ENCODE results near the gene RPAP2.
"Not testable (repeated sequence)": the region's sequence is repeated elsewhere in the genome, so short reads cannot be mapped to it uniquely, and the experiment has no call there.

The RPAP2 gene

DNA sequence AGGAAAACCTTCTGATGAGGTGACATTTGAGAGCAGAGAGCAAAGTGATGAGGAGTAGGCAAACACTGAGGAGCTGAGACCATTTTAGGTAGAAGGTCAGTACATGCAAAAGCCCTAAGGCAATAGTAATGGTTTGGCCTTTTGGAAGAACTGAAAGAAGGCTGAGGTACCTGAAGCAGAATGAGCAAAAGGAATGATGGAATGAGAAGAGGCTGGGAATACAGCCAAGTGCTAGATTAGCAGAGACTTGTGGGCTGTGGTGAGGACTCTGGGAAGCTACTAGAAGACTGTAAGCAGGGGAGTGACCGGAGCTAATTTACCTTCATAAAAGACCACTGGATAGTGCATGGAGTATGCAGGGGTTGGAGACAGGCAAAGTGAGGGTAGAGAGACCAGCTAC, 110.0 kb downstream of the RPAP2 start:
- Histone ChIP-seq H3K36me3 (ENCODE audit: control insufficient read depth in 1 of 2, insufficient read depth in 2 of 2, low read length in 2 of 2) (no peaks in the 10 kb centered on the region), H3K4me3 (ENCODE audit: low read depth in 1 of 2, low read length in 2 of 2) (no peak overlapping the region), H3K4me1 (ENCODE audit: control insufficient read depth in 1 of 2, insufficient read depth in 2 of 2, low read length in 2 of 2) (no peaks in the 10 kb centered on the region), H3K27ac (ENCODE audit: low read depth, low read length) (no peak overlapping the region), H3K9me3 (ENCODE audit: control insufficient read depth in 1 of 2, low read length in 2 of 2) (peaks cover 0 to 3% of the 10 kb centered on the region in 2 donors), H3K27me3 (ENCODE audit: control insufficient read depth in 1 of 2, insufficient read depth in 2 of 2, low read length in 2 of 2) (no peaks in the 10 kb centered on the region), H3K9ac (ENCODE audit: low read depth in 1 of 2, low read length in 2 of 2) (no peak overlapping the region)

- H3K4me1 ChIP-seq (ENCODE audit: control insufficient read depth in 1 of 2, insufficient read depth in 2 of 2, low read length in 2 of 2) = no peaks in the 10 kb centered on the region
- no peak overlapping the region for H3K4me3 ChIP-seq (ENCODE audit: low read depth in 1 of 2, low read length in 2 of 2)
- no peaks in the 10 kb centered on the region for H3K27me3 ChIP-seq (ENCODE audit: control insufficient read depth in 1 of 2, insufficient read depth in 2 of 2, low read length in 2 of 2)
- H3K36me3 ChIP-seq (ENCODE audit: control insufficient read depth in 1 of 2, insufficient read depth in 2 of 2, low read length in 2 of 2) = no peaks in the 10 kb centered on the region
- H3K27ac ChIP-seq (ENCODE audit: low read depth, low read length) = no peak overlapping the region
- H3K9me3 ChIP-seq (ENCODE audit: control insufficient read depth in 1 of 2, low read length in 2 of 2) = no peaks in the 10 kb centered on the region
- H3K9ac ChIP-seq (ENCODE audit: low read depth in 1 of 2, low read length in 2 of 2) = no peak overlapping the region
Measured at GRCh38 chr1:92409946-92410549, 111.2 kb downstream of the RPAP2 start.

- no peaks in the 10 kb centered on the region for H3K9me3 ChIP-seq (ENCODE audit: control insufficient read depth in 1 of 2, low read length in 2 of 2)
- H3K4me3 ChIP-seq (ENCODE audit: low read depth in 1 of 2, low read length in 2 of 2) = no peak overlapping the region
- H3K4me1 ChIP-seq (ENCODE audit: control insufficient read depth in 1 of 2, insufficient read depth in 2 of 2, low read length in 2 of 2) = no peaks in the 10 kb centered on the region
- H3K27ac ChIP-seq (ENCODE audit: low read depth, low read length) = no peak overlapping the region
- no peak overlapping the region for H3K9ac ChIP-seq (ENCODE audit: low read depth in 1 of 2, low read length in 2 of 2)
- no peaks in the 10 kb centered on the region for H3K36me3 ChIP-seq (ENCODE audit: control insufficient read depth in 1 of 2, insufficient read depth in 2 of 2, low read length in 2 of 2)
- no peaks in the 10 kb centered on the region for H3K27me3 ChIP-seq (ENCODE audit: control insufficient read depth in 1 of 2, insufficient read depth in 2 of 2, low read length in 2 of 2)
Measured at GRCh38 chr1:92410706-92411105, 111.8 kb downstream of the RPAP2 start.

DNA sequence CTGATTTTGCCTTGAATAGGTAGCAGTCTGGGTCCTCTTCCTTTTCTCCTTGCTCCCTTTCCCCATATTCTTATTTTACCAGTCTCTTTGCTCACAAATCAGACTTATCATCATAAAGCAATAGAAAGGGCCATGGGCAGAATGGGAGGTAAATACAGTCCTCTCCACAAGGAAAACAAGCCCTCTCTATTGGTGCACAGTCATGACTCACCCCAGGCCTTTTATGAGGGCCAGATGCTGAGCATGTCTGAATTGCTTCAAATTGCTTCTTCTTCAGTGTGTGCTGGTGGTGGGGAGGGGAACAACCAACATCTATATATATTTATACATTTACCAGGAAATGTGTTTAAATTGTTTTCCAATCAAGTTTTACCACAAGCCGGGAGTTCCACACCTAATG, 112.7 kb downstream of the RPAP2 start:
- H3K27me3 ChIP-seq (ENCODE audit: control insufficient read depth in 1 of 2, insufficient read depth in 2 of 2, low read length in 2 of 2) = no peaks in the 10 kb centered on the region
- H3K36me3 ChIP-seq (ENCODE audit: control insufficient read depth in 1 of 2, insufficient read depth in 2 of 2, low read length in 2 of 2) = no peaks in the 10 kb centered on the region
- no peaks in the 10 kb centered on the region for H3K9me3 ChIP-seq (ENCODE audit: control insufficient read depth in 1 of 2, low read length in 2 of 2)
- H3K9ac ChIP-seq (ENCODE audit: low read depth in 1 of 2, low read length in 2 of 2) = no peak overlapping the region
- no peaks in the 10 kb centered on the region for H3K4me1 ChIP-seq (ENCODE audit: control insufficient read depth in 1 of 2, insufficient read depth in 2 of 2, low read length in 2 of 2)
- no peak overlapping the region for H3K4me3 ChIP-seq (ENCODE audit: low read depth in 1 of 2, low read length in 2 of 2)
- H3K27ac ChIP-seq (ENCODE audit: low read depth, low read length) = no peak overlapping the region

DNA sequence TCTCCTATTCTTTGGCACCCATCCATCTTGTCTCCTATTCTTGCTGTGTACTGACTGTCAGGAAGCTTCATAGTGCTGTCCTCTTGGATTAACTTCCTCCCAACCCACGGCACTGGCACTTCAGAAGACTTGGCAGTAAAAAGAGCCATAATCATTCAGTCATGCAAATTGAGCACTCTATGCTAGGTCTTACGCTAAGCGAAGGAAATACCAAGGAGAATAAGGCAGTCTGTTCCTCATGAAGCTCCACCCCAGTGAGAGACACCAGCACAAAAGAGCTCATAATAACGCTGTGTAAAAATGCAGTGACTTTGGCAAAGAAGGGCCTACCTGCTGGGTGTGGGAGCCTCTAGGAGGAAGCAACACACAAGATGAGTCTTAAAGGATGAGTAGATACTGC, 120.8 kb downstream of the RPAP2 start:
- H3K36me3 ChIP-seq (ENCODE audit: control insufficient read depth in 1 of 2, insufficient read depth in 2 of 2, low read length in 2 of 2) = no peaks in the 10 kb centered on the region
- no peak overlapping the region for H3K4me3 ChIP-seq (ENCODE audit: low read depth in 1 of 2, low read length in 2 of 2)
- H3K4me1 ChIP-seq (ENCODE audit: control insufficient read depth in 1 of 2, insufficient read depth in 2 of 2, low read length in 2 of 2) = no peaks in the 10 kb centered on the region
- H3K9me3 ChIP-seq (ENCODE audit: control insufficient read depth in 1 of 2, low read length in 2 of 2) = no peaks in the 10 kb centered on the region
- no peak overlapping the region for H3K27ac ChIP-seq (ENCODE audit: low read depth, low read length)
- no peak overlapping the region for H3K9ac ChIP-seq (ENCODE audit: low read depth in 1 of 2, low read length in 2 of 2)
- H3K27me3 ChIP-seq (ENCODE audit: control insufficient read depth in 1 of 2, insufficient read depth in 2 of 2, low read length in 2 of 2) = no peaks in the 10 kb centered on the region

- no peaks in the 10 kb centered on the region for H3K4me1 ChIP-seq (ENCODE audit: control insufficient read depth in 1 of 2, insufficient read depth in 2 of 2, low read length in 2 of 2)
- H3K4me3 ChIP-seq (ENCODE audit: low read depth in 1 of 2, low read length in 2 of 2) = no peak overlapping the region
- H3K9me3 ChIP-seq (ENCODE audit: control insufficient read depth in 1 of 2, low read length in 2 of 2) = no peaks in the 10 kb centered on the region
- no peak overlapping the region for H3K9ac ChIP-seq (ENCODE audit: low read depth in 1 of 2, low read length in 2 of 2)
- H3K27me3 ChIP-seq (ENCODE audit: control insufficient read depth in 1 of 2, insufficient read depth in 2 of 2, low read length in 2 of 2) = no peaks in the 10 kb centered on the region
- H3K27ac ChIP-seq (ENCODE audit: low read depth, low read length) = no peak overlapping the region
- no peaks in the 10 kb centered on the region for H3K36me3 ChIP-seq (ENCODE audit: control insufficient read depth in 1 of 2, insufficient read depth in 2 of 2, low read length in 2 of 2)
Measured at GRCh38 chr1:92424381-92424780, 125.5 kb downstream of the RPAP2 start.

GRCh38 chr1:92425617-92426016, 126.8 kb downstream of the RPAP2 start:
- H3K9ac ChIP-seq (ENCODE audit: low read depth in 1 of 2, low read length in 2 of 2) = no peak overlapping the region
- H3K4me3 ChIP-seq (ENCODE audit: low read depth in 1 of 2, low read length in 2 of 2) = no peak overlapping the region

DNA sequence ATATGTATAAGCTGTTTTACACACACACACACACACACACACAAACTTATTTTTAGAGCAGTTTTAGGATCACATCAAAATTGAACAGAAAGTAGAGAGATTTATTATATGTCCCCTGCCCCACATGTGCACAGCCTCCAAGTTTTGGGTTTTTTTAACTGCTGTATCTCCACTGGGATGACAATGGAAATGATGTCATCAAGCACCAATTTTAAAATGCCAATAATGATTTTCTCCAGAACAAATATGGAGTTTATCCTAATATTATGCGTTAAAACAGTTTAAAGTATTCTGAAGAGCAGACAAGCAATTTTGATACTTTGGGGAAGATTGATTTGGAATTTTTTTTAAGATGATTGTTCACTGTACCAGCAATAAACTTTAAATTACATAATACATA, 131.2 kb downstream of the RPAP2 start:
- Histone ChIP-seq H3K9ac (ENCODE audit: low read depth in 1 of 2, low read length in 2 of 2) (no peak overlapping the region), H3K27ac (ENCODE audit: low read depth, low read length) (no peak overlapping the region), H3K4me3 (ENCODE audit: low read depth in 1 of 2, low read length in 2 of 2) (no peak overlapping the region), H3K9me3 (ENCODE audit: control insufficient read depth in 1 of 2, low read length in 2 of 2) (no peaks in the 10 kb centered on the region), H3K4me1 (ENCODE audit: control insufficient read depth in 1 of 2, insufficient read depth in 2 of 2, low read length in 2 of 2) (no peaks in the 10 kb centered on the region), H3K27me3 (ENCODE audit: control insufficient read depth in 1 of 2, insufficient read depth in 2 of 2, low read length in 2 of 2) (no peaks in the 10 kb centered on the region), H3K36me3 (ENCODE audit: control insufficient read depth in 1 of 2, insufficient read depth in 2 of 2, low read length in 2 of 2) (no peaks in the 10 kb centered on the region)

More at GRCh38 chr1:92425617-92426016, 126.8 kb downstream of the RPAP2 start:
- no peaks in the 10 kb centered on the region for H3K4me1 ChIP-seq (ENCODE audit: control insufficient read depth in 1 of 2, insufficient read depth in 2 of 2, low read length in 2 of 2)
- H3K36me3 ChIP-seq (ENCODE audit: control insufficient read depth in 1 of 2, insufficient read depth in 2 of 2, low read length in 2 of 2) = no peaks in the 10 kb centered on the region
- no peak overlapping the region for H3K27ac ChIP-seq (ENCODE audit: low read depth, low read length)
- no peaks in the 10 kb centered on the region for H3K9me3 ChIP-seq (ENCODE audit: control insufficient read depth in 1 of 2, low read length in 2 of 2)
- no peaks in the 10 kb centered on the region for H3K27me3 ChIP-seq (ENCODE audit: control insufficient read depth in 1 of 2, insufficient read depth in 2 of 2, low read length in 2 of 2)

DNA sequence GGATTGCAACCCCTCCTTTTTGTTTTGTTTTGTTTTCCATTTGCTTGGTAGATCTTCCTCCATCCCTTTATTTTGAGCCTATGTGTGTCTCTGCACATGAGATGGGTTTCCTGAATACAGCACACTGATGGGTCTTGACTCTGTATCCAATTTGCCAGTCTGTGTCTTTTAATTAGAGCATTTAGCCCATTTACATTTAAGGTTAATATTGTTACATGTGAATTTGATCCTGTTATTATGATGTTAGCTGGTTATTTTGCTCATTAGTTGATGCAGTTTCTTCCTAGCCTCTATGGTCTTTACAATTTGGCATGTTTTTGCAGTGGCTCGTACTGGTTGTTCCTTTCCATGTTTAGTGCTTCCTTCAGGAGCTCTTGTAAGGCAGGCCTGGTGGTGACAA, 135.7 kb downstream of the RPAP2 start:
- not testable (repeated sequence) for H3K4me1 ChIP-seq (ENCODE audit: control insufficient read depth in 1 of 2, insufficient read depth in 2 of 2, low read length in 2 of 2); H3K27ac ChIP-seq (ENCODE audit: low read depth, low read length); H3K9ac ChIP-seq (ENCODE audit: low read depth in 1 of 2, low read length in 2 of 2); H3K9me3 ChIP-seq (ENCODE audit: control insufficient read depth in 1 of 2, low read length in 2 of 2); H3K4me3 ChIP-seq (ENCODE audit: low read depth in 1 of 2, low read length in 2 of 2); H3K36me3 ChIP-seq (ENCODE audit: control insufficient read depth in 1 of 2, insufficient read depth in 2 of 2, low read length in 2 of 2); H3K27me3 ChIP-seq (ENCODE audit: control insufficient read depth in 1 of 2, insufficient read depth in 2 of 2, low read length in 2 of 2)

DNA sequence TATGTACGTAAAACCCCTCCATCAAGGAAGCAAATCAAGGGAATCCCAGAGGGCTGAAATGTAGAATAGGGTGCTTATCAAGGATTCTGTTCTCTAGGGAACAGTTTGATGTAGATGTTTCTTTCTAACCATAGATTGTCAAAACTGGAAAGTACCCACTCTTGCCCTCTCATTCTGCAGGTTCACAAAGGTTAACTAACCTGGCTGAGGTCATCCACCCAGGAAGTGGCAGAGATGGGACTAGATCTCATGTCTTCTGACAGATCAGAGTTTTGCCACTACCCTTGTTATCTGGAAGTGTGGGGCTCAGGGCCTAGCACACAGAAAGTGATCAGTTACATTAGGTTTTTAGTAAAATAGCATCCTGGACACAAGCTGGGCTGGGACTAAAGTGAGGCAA, 140.4 kb downstream of the RPAP2 start:
- Histone ChIP-seq H3K4me1 (ENCODE audit: control insufficient read depth in 1 of 2, insufficient read depth in 2 of 2, low read length in 2 of 2) (peaks cover 0 to 2% of the 10 kb centered on the region in 2 donors), H3K27ac (ENCODE audit: low read depth, low read length) (no peak overlapping the region), H3K27me3 (ENCODE audit: control insufficient read depth in 1 of 2, insufficient read depth in 2 of 2, low read length in 2 of 2) (no peaks in the 10 kb centered on the region), H3K36me3 (ENCODE audit: control insufficient read depth in 1 of 2, insufficient read depth in 2 of 2, low read length in 2 of 2) (no peaks in the 10 kb centered on the region), H3K9me3 (ENCODE audit: control insufficient read depth in 1 of 2, low read length in 2 of 2) (no peaks in the 10 kb centered on the region), H3K9ac (ENCODE audit: low read depth in 1 of 2, low read length in 2 of 2) (no peak overlapping the region), H3K4me3 (ENCODE audit: low read depth in 1 of 2, low read length in 2 of 2) (no peak overlapping the region)

DNA sequence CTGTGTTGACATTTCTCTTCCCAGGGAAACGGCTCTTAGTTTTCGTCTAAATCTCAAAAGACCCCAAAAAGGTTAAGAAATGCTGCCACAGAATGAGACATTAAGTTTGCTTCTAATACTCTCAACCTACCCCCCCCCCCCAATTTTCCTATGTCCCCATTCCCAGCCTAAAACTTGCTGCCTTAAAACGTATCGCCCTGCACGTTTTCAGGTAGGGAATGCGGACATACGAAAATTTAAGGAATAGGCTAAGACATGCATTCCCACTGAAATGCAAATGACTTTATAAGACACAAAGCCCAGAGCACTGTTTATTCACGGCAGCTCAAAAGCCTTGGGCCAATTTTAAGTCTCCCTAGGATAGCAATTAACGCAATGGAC, 142.4 kb downstream of the RPAP2 start:
- Histone ChIP-seq H3K9ac (ENCODE audit: low read depth in 1 of 2, low read length in 2 of 2) (no peak overlapping the region), H3K4me3 (ENCODE audit: low read depth in 1 of 2, low read length in 2 of 2) (peak overlapping the region; percentile 65 to 66), H3K27me3 (ENCODE audit: control insufficient read depth in 1 of 2, insufficient read depth in 2 of 2, low read length in 2 of 2) (no peaks in the 10 kb centered on the region), H3K4me1 (ENCODE audit: control insufficient read depth in 1 of 2, insufficient read depth in 2 of 2, low read length in 2 of 2) (peaks cover 0 to 2% of the 10 kb centered on the region in 2 donors), H3K36me3 (ENCODE audit: control insufficient read depth in 1 of 2, insufficient read depth in 2 of 2, low read length in 2 of 2) (no peaks in the 10 kb centered on the region), H3K27ac (ENCODE audit: low read depth, low read length) (no peak overlapping the region), H3K9me3 (ENCODE audit: control insufficient read depth in 1 of 2, low read length in 2 of 2) (no peaks in the 10 kb centered on the region)
